Panc1 (cell line): ENCODE results near the gene ARHGAP18.

Source experiments
- CTCF ChIP-seq: fragments of 450-650 bp; IDR thresholded peaks from 2 replicates; pipeline ENCODE4 v1.5.1; 2017; ENCODE audit warnings: mild to moderate bottlenecking
- POLR2AphosphoS5 ChIP-seq: IDR thresholded peaks from 2 replicates; pipeline ENCODE4 v1.6.1; 2012; ENCODE audit warnings: mild to moderate bottlenecking, low read depth, low read length, moderate library complexity
- TF ChIP-seq, protein P1 (sequence below), 2 experiments: IDR thresholded peaks; 2 replicates each; pipeline ENCODE4 v1.6.1; 2011 to 2012; ENCODE audit warnings: low read depth in 2 of 2, control low read depth in 1 of 2, low read length in 1 of 2, mild to moderate bottlenecking in 1 of 2, moderate library complexity in 1 of 2; ENCODE audit not compliant: insufficient read depth in 1 of 2

DNA sequence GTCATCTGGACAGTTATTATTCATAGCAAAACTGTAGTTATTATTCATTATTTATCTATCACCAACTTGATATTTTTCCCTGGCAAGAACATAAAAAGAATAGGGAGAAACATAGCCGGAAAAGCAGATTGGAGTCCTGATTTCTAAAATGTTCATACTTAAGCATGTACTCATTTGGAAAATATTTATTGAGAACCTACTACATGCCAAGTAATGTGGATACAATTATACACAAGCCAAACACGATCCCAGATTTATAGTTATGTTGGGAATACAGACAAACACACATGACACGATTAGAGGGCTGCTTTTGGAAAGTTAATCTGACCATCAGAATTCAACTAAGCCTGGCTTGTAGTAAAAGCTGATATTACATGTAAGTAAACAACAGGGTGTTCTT, 30.7 kb downstream of the ARHGAP18 start:
- TF ChIP-seq CTCF: no peak
- no peak for TF ChIP-seq POLR2AphosphoS5
- TF ChIP-seq, protein P1, sequence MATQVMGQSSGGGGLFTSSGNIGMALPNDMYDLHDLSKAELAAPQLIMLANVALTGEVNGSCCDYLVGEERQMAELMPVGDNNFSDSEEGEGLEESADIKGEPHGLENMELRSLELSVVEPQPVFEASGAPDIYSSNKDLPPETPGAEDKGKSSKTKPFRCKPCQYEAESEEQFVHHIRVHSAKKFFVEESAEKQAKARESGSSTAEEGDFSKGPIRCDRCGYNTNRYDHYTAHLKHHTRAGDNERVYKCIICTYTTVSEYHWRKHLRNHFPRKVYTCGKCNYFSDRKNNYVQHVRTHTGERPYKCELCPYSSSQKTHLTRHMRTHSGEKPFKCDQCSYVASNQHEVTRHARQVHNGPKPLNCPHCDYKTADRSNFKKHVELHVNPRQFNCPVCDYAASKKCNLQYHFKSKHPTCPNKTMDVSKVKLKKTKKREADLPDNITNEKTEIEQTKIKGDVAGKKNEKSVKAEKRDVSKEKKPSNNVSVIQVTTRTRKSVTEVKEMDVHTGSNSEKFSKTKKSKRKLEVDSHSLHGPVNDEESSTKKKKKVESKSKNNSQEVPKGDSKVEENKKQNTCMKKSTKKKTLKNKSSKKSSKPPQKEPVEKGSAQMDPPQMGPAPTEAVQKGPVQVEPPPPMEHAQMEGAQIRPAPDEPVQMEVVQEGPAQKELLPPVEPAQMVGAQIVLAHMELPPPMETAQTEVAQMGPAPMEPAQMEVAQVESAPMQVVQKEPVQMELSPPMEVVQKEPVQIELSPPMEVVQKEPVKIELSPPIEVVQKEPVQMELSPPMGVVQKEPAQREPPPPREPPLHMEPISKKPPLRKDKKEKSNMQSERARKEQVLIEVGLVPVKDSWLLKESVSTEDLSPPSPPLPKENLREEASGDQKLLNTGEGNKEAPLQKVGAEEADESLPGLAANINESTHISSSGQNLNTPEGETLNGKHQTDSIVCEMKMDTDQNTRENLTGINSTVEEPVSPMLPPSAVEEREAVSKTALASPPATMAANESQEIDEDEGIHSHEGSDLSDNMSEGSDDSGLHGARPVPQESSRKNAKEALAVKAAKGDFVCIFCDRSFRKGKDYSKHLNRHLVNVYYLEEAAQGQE (IDR thresholded peaks at IDR 0.05; ENCODE audit: insufficient read depth in 1 of 2, low read depth in 2 of 2, low read length in 1 of 2): no peak
